SHP77 (cell line): Measurements from ENCODE around the gene AK6.
"Not testable (repeated sequence)": the region's sequence is repeated elsewhere in the genome, so short reads cannot be mapped to it uniquely, and the experiment has no call there.

Experiments
- DNase-seq, 2 experiments: peaks; one replicate each; lab custom pipeline; 2025; lab: John Stamatoyannopoulos, UW

The AK6 gene

GRCh38 chr5:69369340-69370121 is at the start of gene AK6, which contains the start of the genes RAD17 and TAF9:
AK6 (minus strand) TSS chr5:69369520; CDS start chr5:69369490, 30 bp downstream.
RAD17 (plus strand) TSS chr5:69369818; CDS start chr5:69372209, 2,391 bp downstream.
TAF9 (minus strand) TSS chr5:69369520; CDS start chr5:69365737, 3,783 bp downstream.
- peak; percentile 90 to 93 for DNase-seq

- no peak for DNase-seq
Observed at GRCh38 chr5:69418554-69418953, 49.2 kb upstream of the AK6 start.

DNA sequence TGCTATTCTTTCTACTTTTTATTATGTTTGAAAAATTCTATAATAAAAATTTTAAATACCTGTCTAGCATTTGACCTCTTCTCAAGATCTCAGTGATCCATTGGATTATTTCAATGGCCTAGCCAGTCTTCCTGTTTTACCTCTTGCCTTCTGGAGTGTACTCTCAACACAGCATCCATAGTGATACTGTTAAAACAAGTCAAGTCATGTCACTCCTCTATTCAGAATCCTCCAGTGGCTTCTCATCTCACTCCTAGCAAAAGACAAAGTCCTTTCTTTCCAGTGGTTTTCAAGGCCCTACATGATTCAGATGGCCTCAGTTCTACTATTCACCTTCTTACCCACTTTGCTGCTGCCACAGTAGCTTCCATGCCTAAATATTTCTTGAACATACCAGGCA is 47.4 kb upstream of the AK6 start:
- DNase-seq: no peak

DNA sequence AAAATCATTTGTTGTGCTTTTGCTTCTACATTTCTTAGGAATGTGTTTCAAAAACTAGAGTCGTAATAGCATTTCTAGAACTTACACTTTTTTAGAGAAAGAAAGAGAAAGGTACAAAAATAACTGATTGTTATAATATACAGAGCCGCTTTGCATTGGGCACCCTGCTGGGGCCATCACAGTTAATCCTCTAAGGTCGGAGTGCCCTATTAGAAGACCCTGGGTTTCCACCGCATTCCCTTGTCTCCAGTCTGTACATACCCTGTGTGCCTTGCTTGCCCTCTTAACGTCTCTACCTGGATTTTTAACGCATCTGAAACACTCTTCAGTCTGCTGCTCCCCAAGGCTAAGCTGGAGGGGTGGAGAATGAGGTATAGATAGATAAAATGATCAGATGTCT is 46.9 kb upstream of the AK6 start:
- no peak for DNase-seq

- DNase-seq: peak; percentile 4 to 23
Observed at GRCh38 chr5:69415584-69415958, 46.3 kb upstream of the AK6 start.

GRCh38 chr5:69414885-69415583 is 45.7 kb upstream of the AK6 start, which contains the start of gene MARVELD2:
MARVELD2 (plus strand) TSS chr5:69415116; CDS start chr5:69419386, 4,270 bp downstream.
- DNase-seq: peak; percentile 52 to 78

DNA sequence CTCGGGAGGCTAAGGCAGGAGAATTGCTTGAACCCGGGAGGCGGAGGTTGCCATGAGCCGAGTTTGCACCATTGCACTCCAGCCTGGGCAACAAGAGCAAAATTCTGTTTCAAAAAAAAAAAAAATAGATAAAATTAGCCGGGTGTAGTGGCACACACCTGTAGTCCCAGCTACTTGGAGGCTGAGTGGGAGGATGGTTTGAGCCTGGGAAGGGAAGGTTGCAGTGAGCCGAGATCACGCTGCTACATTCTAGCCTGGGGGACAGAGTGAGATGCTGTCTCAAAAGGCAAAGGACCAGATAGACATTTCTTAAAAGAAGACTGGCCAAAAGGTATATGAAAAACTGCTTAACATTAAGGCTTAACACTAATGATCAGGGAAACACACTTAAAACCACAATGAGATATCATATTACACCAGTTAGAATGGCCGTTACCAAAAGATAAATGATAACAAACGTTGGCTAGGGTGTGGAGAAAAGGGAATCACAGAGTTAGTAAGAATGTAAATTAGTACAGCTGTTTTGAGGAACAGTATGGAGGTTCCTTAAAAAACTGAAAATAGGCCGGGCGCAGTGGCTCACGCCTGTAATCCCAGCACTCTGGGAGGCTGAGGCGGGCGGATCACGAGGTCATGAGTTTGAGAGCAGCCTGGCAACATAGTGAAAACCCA is 35.5 kb upstream of the AK6 start:
- no peak for DNase-seq

GRCh38 chr5:69378376-69378775 is 9.1 kb upstream of the AK6 start:
- DNase-seq: no peak

- no peak for DNase-seq
Observed at GRCh38 chr5:69374911-69375446, 5.7 kb upstream of the AK6 start.

GRCh38 chr5:69372394-69372793 is 3.1 kb upstream of the AK6 start:
- DNase-seq: no peak

DNA sequence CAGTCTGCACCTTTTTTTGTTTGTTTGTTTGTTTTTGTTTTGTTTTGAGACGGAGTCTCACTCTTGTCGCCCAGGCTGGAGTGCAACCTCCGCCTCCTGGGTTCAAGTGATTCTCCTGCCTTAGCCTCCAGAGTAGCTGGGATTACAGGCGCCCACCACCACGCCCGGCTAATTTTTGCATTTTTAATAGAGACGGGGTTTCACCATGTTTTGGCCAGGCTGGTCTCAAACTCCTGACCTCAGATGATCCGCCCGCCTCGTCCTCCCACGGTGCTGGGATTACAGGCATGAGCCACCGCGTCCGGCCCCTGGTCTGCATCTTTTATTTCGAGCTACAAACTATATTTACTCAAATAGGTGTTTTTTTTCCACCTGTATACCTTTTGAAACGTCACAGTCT is 1.0 kb upstream of the AK6 start:
- not testable (repeated sequence) for DNase-seq

GRCh38 chr5:69368458-69369339 is 621 bp downstream of the AK6 start:
- peak in 1 of 2 experiments; percentile 6 for DNase-seq

- DNase-seq: no peak
Observed at GRCh38 chr5:69367697-69368279, 1.5 kb downstream of the AK6 start.

GRCh38 chr5:69364850-69365249 is 4.5 kb downstream of the AK6 start:
- DNase-seq: no peak

DNA sequence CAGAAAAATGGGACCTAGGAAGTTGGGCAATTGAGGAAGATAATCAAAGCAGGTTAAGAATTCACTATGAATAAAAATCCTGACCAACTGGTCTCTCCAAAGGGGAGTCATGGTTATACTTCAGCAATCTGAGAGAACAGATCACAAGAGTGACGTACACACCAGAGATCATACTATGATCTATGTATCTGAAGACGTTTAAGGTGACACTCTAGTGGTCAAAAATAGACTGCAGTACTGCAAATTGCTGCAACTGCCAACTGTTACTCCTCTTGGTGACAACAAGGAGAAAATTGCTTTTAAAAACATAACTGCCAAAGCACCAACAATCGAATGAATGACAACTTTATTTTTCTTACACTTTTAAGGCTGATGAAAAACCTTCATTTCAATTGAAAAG is 4.9 kb downstream of the AK6 start:
- DNase-seq: peak in 1 of 2 experiments; percentile 3

DNA sequence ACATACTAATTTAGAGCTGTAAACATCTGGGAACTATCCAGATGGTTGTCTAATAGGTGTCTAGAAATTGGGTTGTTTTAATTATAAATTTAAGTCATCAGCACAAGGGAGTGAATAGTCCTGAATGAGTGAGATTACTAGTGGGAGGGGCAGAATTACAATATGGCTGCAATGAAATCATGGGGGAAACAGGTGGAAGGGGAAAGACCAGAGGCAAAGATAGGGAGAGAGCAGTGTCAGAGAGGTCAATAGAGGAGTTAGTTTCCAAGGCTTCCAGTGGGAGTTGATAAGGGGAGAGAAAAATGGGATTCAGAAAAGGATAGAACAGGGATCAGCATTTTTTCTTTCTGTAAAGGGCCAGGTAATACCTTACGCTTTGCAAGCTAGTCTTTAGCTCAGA is 8.9 kb downstream of the AK6 start:
- no peak for DNase-seq

DNA sequence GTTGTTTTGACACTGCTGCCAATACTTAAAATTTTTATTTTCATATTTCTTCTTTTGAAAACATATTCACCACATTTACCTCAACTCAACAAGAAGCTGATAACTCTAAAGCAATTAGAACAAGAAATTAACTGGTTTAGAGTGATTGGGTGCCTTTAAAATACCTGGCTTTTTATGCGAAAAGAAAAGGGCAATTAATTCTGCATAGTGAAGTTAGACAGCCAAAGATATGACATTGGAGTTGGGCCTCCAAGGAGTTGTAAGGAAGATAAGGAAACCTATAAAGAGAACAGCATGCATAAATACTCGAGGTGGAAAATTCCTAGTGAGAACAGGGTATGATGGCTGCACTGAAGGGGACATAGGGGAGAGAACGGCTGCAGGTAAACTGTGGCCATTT is 9.6 kb downstream of the AK6 start:
- no peak for DNase-seq

DNA sequence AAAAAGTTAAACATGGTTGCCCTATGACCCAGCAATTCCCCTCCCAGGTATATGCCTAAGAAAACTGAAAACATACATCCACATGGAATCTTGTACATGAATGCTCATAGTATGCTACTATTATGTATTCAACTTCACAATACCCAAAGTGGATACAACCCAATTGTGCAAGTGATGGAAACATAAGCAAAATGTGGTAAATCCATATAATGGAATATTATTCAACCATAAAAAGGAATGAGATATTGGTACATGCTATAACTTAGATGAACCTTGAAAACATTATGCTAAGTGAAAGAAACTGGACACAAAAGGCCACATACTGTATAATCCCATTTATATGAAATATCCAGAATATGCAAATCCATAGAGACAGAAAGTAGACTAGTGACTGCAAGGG is 18.7 kb downstream of the AK6 start:
- DNase-seq: no peak

GRCh38 chr5:69343083-69343482 is 26.2 kb downstream of the AK6 start:
- no peak for DNase-seq

DNA sequence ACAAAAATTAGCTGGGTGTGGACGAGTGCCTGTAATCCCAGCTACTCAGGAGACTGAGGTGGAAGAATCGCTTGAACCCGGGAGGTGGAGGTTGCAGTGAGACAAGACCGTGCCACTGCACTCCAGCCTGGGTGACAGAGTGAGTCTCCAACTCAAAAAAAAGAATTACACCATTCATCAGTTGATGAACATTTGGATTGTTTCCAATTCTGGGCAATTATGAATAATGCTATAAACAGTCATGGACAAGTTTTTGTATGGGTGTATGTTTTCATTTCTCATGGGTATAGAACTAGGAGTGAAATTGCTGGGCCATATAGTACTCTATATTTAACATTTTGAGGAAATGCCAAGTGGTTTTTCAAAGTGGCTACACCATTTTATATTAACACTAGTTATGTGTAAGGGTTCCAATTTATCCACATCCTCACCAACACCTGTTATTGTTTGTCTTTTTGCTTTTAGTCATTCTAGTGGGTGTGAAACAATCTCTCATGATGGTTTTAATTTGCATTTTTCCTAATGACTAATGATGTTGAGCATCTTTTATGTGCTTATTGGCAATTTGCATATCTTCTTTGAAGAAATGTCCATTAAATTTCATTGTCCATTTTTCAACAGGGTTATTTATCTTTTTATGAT is 27.7 kb downstream of the AK6 start:
- DNase-seq: no peak
